ENCODE data around the gene RAB7A.

RAB7A gene

GRCh38 chr3:128859630-128860029 is 133.6 kb downstream of the RAB7A start:
- no peak for DNase-seq

- no peak for DNase-seq
Measured at GRCh38 chr3:128861491-128861890, 135.5 kb downstream of the RAB7A start.

- DNase-seq: no peak
Measured at GRCh38 chr3:128863560-128863959, 137.6 kb downstream of the RAB7A start.

All from CD4-positive, alpha-beta T cell treated with Interleukin-4 for 4 hours (primary cell).